CD4-positive, alpha-beta T cell (primary cell): ENCODE measurements around the gene PARK7. TPM values are rescaled to one million over a fixed set of nuclear protein-coding genes. Genes with fewer than 3 reads are reported as not detected.
"Not testable (repeated sequence)": the region's sequence is repeated elsewhere in the genome, so short reads cannot be mapped to it uniquely, and the experiment has no call there.

Experiments
- ATAC-seq: fragments of 200-7000 bp; cut with Tn5 transposase; one replicate; pipeline ENCODE4 v1.10.0; 2022; ENCODE audit warnings: mild to moderate bottlenecking; ENCODE audit not compliant: poor library complexity
- CTCF ChIA-PET: fragments of 350-600 bp; sonication (Branson Sonifier 250); formaldehyde crosslinking; loops from one replicate; lab custom pipeline; 2021; ENCODE audit warnings: antibody characterized with exemption, inconsistent platforms; lab: Charles Lee
- POLR2A ChIA-PET: fragments of 350-600 bp; sonication (Branson Sonifier 250); formaldehyde crosslinking; loops from one replicate; lab custom pipeline; 2021; ENCODE audit warnings: antibody characterized with exemption, inconsistent platforms; lab: Charles Lee
- DNase-seq, 14 experiments: peaks; one replicate each; pipeline ENCODE4 v3.0.0-alpha.2; 2013 to 2020; ENCODE audit warnings: mixed read lengths in 2 of 14
- H3K27ac ChIP-seq, 2 donors: one replicate each; pipeline versions ENCODE4 v1.5.1 to v1.7.0; 2013; ENCODE audit warnings: low read length in 2 of 2, low read depth in 1 of 2, mild to moderate bottlenecking in 1 of 2
- H3K27me3 ChIP-seq, 2 experiments: 1 replicate in 1 of 2; 2 replicates in 1 of 2; pipeline versions ENCODE4 v1.6.1 to v1.7.0; 2013; ENCODE audit warnings: low read length in 2 of 2, control low read depth in 1 of 2, mild to moderate bottlenecking in 1 of 2, moderate library complexity in 1 of 2; ENCODE audit not compliant: insufficient read depth in 2 of 2, control insufficient read depth in 1 of 2
- H3K36me3 ChIP-seq: one replicate; pipeline ENCODE4 v1.6.1; 2013; ENCODE audit warnings: low read length, control low read depth; ENCODE audit not compliant: insufficient read depth
- H3K4me1 ChIP-seq: one replicate; pipeline ENCODE4 v1.6.1; 2013; ENCODE audit warnings: low read length, control low read depth; ENCODE audit not compliant: insufficient read depth
- H3K4me3 ChIP-seq: one replicate; pipeline ENCODE4 v1.5.1; 2013; ENCODE audit warnings: mild to moderate bottlenecking, low read length, moderate library complexity
- H3K9me3 ChIP-seq, 2 experiments: 1 replicate in 1 of 2; 2 replicates in 1 of 2; pipeline versions ENCODE4 v1.6.1 to v1.7.0; 2013; ENCODE audit warnings: low read length in 2 of 2, mild to moderate bottlenecking in 2 of 2, control low read depth in 1 of 2, moderate library complexity in 1 of 2; ENCODE audit not compliant: control insufficient read depth in 1 of 2, insufficient read depth in 1 of 2
- H3K27ac Mint-ChIP-seq: one replicate; pipeline ENCODE4 v1.8.0; 2020; ENCODE audit warnings: mixed read lengths
- H3K27me3 Mint-ChIP-seq: one replicate; pipeline ENCODE4 v1.8.0; 2021; ENCODE audit warnings: mixed read lengths
- H3K36me3 Mint-ChIP-seq: one replicate; pipeline ENCODE4 v1.8.0; 2021; ENCODE audit warnings: low read depth, mixed read lengths
- H3K4me1 Mint-ChIP-seq: one replicate; pipeline ENCODE4 v1.8.0; 2021; ENCODE audit warnings: low read depth, mixed read lengths
- H3K4me3 Mint-ChIP-seq: one replicate; pipeline ENCODE4 v1.8.0; 2020; ENCODE audit warnings: mild to moderate bottlenecking, mixed read lengths
- H3K9me3 Mint-ChIP-seq: one replicate; pipeline ENCODE4 v1.8.0; 2020; ENCODE audit warnings: mixed read lengths
- CTCF ChIP-seq: fragments of 200-600 bp; IDR thresholded peaks from one replicate; pipeline ENCODE4 v1.8.0; 2022; ENCODE audit warnings: antibody characterized with exemption, mild to moderate bottlenecking
- intact Hi-C, 2 experiments: fragments of 100-400 bp; cut with DNase I in 1 of 2; cut with micrococcal nuclease in 1 of 2; formaldehyde crosslinking; loops; one replicate each; pipeline versions ENCODE4 v1.15.1 to v1.9.0; 2023 to 2025; cut with DNase I, micrococcal nuclease
- total RNA-seq, 174 experiments: library from RNA in 2 of 174; stranded (reverse) in 2 of 174; gene quantifications; one replicate each; pipeline ENCODE4 v1.2.3 and lab custom pipeline; 2021 to 2026

The PARK7 gene
- total RNA-seq, 2 experiments from 2014 or later: 57.7 to 62.4 TPM

- ATAC-seq: no peak
- no peaks in the 10 kb centered on the region for H3K9me3 Mint-ChIP-seq
- no peak for TF ChIP-seq CTCF
- H3K27ac Mint-ChIP-seq: no peak overlapping the region
- no peaks in the 10 kb centered on the region for H3K4me1 Mint-ChIP-seq
- Histone ChIP-seq H3K27me3 (no peaks in the 10 kb centered on the region), H3K9me3 (no peaks in the 10 kb centered on the region), H3K4me1 (no peaks in the 10 kb centered on the region), H3K27ac (no peak overlapping the region), H3K36me3 (no peaks in the 10 kb centered on the region), H3K4me3 (no peak overlapping the region)
- CTCF ChIA-PET: no interaction called here
- H3K4me3 Mint-ChIP-seq: no peak overlapping the region
- intact Hi-C loops: no loop called here
- POLR2A ChIA-PET: no interaction called here
- no peak for DNase-seq
- no peaks in the 10 kb centered on the region for H3K27me3 Mint-ChIP-seq
- no peaks in the 10 kb centered on the region for H3K36me3 Mint-ChIP-seq
These were observed 39.7 kb upstream of the PARK7 start for GRCh38 chr1:7921796-7922195.

- POLR2A ChIA-PET: no interaction called here
- Histone ChIP-seq H3K27ac (no peak overlapping the region), H3K9me3 (no peaks in the 10 kb centered on the region), H3K4me3 (no peak overlapping the region), H3K27me3 (no peaks in the 10 kb centered on the region), H3K4me1 (no peaks in the 10 kb centered on the region), H3K36me3 (no peaks in the 10 kb centered on the region)
- no peaks in the 10 kb centered on the region for H3K36me3 Mint-ChIP-seq
- ATAC-seq (no peak), DNase-seq (no peak)
- no peaks in the 10 kb centered on the region for H3K27me3 Mint-ChIP-seq
- TF ChIP-seq CTCF: no peak
- H3K4me1 Mint-ChIP-seq: no peaks in the 10 kb centered on the region
- H3K4me3 Mint-ChIP-seq: no peak overlapping the region
- H3K9me3 Mint-ChIP-seq: no peaks in the 10 kb centered on the region
- intact Hi-C loops: no loop called here
- CTCF ChIA-PET: no interaction called here
- no peak overlapping the region for H3K27ac Mint-ChIP-seq
These were observed 39.2 kb upstream of the PARK7 start for GRCh38 chr1:7922301-7922700.

- H3K36me3 Mint-ChIP-seq, H3K27ac Mint-ChIP-seq, POLR2A ChIA-PET, H3K27me3 Mint-ChIP-seq, H3K4me3 ChIP-seq, H3K4me3 Mint-ChIP-seq, intact Hi-C loops, H3K9me3 ChIP-seq, ATAC-seq, H3K36me3 ChIP-seq, H3K27ac ChIP-seq, H3K9me3 Mint-ChIP-seq, H3K27me3 ChIP-seq: not testable (repeated sequence)
- DNase-seq: peak in 1 of 14 experiments; percentile 29
- H3K4me1 Mint-ChIP-seq: peaks cover 23% of the 10 kb centered on the region
- peaks cover 15% of the 10 kb centered on the region for H3K4me1 ChIP-seq
- CTCF ChIA-PET: interaction anchor here (1.4 kb wide), 1 partner anchor 48 kb away, joined by 3 read pairs; no protein-coding TSS in a partner anchor
These were observed 34.5 kb upstream of the PARK7 start for GRCh38 chr1:7927061-7927460.

GRCh38 chr1:7928247-7928646, 33.3 kb upstream of the PARK7 start:
- Histone ChIP-seq H3K27me3 (no peaks in the 10 kb centered on the region), H3K4me3 (no peak overlapping the region), H3K27ac (no peak overlapping the region), H3K4me1 (peaks cover 15% of the 10 kb centered on the region), H3K9me3 (no peaks in the 10 kb centered on the region), H3K36me3 (no peaks in the 10 kb centered on the region)
- CTCF ChIA-PET: interaction anchor here (1.4 kb wide), 1 partner anchor 47 kb away, joined by 3 read pairs; no protein-coding TSS in a partner anchor
- TF ChIP-seq CTCF: no peak
- Mint-ChIP-seq H3K4me3 (no peak overlapping the region), H3K27ac (no peak overlapping the region), H3K4me1 (peaks cover 23% of the 10 kb centered on the region), H3K27me3 (no peaks in the 10 kb centered on the region), H3K9me3 (no peaks in the 10 kb centered on the region), H3K36me3 (no peaks in the 10 kb centered on the region)
- intact Hi-C loops: no loop called here
- POLR2A ChIA-PET: no interaction called here
- no peak for ATAC-seq
- DNase-seq: no peak
